Stimulated activated naive CD8-positive, alpha-beta T cell treated with anti-CD3 and anti-CD28 coated beads, Interleukin-15, amount 100 ng/mL, for 72 hours (primary cell): Measurements from ENCODE around the gene TYW1B.
"Not testable (repeated sequence)": the region's sequence is repeated elsewhere in the genome, so short reads cannot be mapped to it uniquely, and the experiment has no call there.

ENCODE experiments used
- ATAC-seq: fragments of 150-1000 bp; cut with Tn5 transposase; 2 replicates; pipeline ENCODE4 v1.10.0; 2021; ENCODE audit warnings: mild to moderate bottlenecking, moderate library complexity
- DNase-seq, 2 donors: peaks; one replicate each; pipeline ENCODE4 v3.0.0; 2021 to 2022
- H3K27ac Mint-ChIP-seq, 2 donors: one replicate each; pipeline ENCODE4 v1.8.0; 2022; ENCODE audit warnings: mild to moderate bottlenecking in 2 of 2, mixed read lengths in 2 of 2, moderate library complexity in 2 of 2
- H3K27me3 Mint-ChIP-seq: one replicate; pipeline ENCODE4 v1.8.0; 2022; ENCODE audit warnings: mixed read lengths
- H3K4me1 Mint-ChIP-seq: one replicate; pipeline ENCODE4 v1.8.0; 2022; ENCODE audit warnings: mild to moderate bottlenecking, mixed read lengths
- H3K4me3 Mint-ChIP-seq, 2 donors: one replicate each; pipeline ENCODE4 v1.8.0; 2022; ENCODE audit warnings: mild to moderate bottlenecking in 2 of 2, mixed read lengths in 2 of 2, moderate library complexity in 1 of 2
- H3K9me3 Mint-ChIP-seq, 2 donors: one replicate each; pipeline ENCODE4 v1.8.0; 2022; ENCODE audit warnings: mixed read lengths in 2 of 2

The TYW1B gene

GRCh38 chr7:72790048-72790697 is 37.8 kb downstream of the TYW1B start:
- ATAC-seq, result not testable (repeated sequence)

GRCh38 chr7:72785166-72785955 is 42.6 kb downstream of the TYW1B start:
- peak overlapping the region in 1 of 2 donors; percentile 15 for H3K27ac Mint-ChIP-seq
- no peaks in the 10 kb centered on the region for H3K27me3 Mint-ChIP-seq
- H3K4me1 Mint-ChIP-seq, result no peaks in the 10 kb centered on the region
- H3K4me3 Mint-ChIP-seq, result no peak overlapping the region
- no peak for ATAC-seq
- DNase-seq, result no peak
- H3K9me3 Mint-ChIP-seq, result no peaks in the 10 kb centered on the region

More at GRCh38 chr7:72790048-72790697, 37.8 kb downstream of the TYW1B start:
- H3K27ac Mint-ChIP-seq, H3K27me3 Mint-ChIP-seq, H3K4me3 Mint-ChIP-seq, H3K9me3 Mint-ChIP-seq, H3K4me1 Mint-ChIP-seq, DNase-seq: not testable (repeated sequence)

GRCh38 chr7:72783601-72784370 is 44.2 kb downstream of the TYW1B start:
- not testable (repeated sequence) for H3K9me3 Mint-ChIP-seq, H3K4me3 Mint-ChIP-seq, DNase-seq, ATAC-seq, H3K4me1 Mint-ChIP-seq, H3K27me3 Mint-ChIP-seq, H3K27ac Mint-ChIP-seq

GRCh38 chr7:72781631-72782030 is 46.4 kb downstream of the TYW1B start:
- Mint-ChIP-seq H3K27ac (no peak overlapping the region), H3K27me3 (no peaks in the 10 kb centered on the region), H3K9me3 (no peaks in the 10 kb centered on the region), H3K4me1 (no peaks in the 10 kb centered on the region), H3K4me3 (no peak overlapping the region)
- DNase-seq (no peak), ATAC-seq (no peak)

GRCh38 chr7:72781161-72781560 is 46.8 kb downstream of the TYW1B start:
- peaks cover 0 to under 1% of the 10 kb centered on the region in 2 donors for H3K9me3 Mint-ChIP-seq
- H3K27ac Mint-ChIP-seq, result no peak overlapping the region
- no peak for DNase-seq
- H3K4me1 Mint-ChIP-seq, result no peaks in the 10 kb centered on the region
- H3K27me3 Mint-ChIP-seq, result no peaks in the 10 kb centered on the region
- ATAC-seq, result no peak
- no peak overlapping the region for H3K4me3 Mint-ChIP-seq

DNA sequence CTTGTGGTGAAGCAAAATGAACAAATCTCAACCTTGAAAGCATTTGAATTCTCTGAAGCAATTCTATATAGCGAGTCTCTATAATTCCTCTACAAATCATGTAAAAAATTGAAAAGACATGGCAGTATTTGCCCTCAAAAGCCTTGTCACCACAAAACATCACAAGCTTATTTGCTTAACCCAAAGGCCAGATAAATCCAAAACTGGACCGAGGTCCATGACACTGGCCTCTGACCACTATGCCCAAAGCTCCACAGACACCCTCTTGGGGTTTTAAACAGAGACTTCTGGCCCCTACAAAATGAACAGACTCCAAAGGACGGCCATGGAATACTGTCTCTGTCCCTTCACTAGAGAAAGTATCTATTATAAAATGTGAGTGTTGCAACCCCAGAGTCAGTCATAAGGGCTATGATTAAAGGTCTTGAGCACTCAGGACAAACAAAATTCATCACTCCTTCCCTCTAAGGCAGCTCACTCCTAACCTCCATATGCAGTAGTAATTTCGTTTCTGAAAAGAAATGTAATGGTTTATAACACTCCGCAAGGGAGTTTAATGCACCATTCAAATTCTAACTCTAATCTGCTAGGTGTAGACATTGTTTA is 47.6 kb downstream of the TYW1B start:
- ATAC-seq, H3K27ac Mint-ChIP-seq, H3K4me1 Mint-ChIP-seq, DNase-seq, H3K27me3 Mint-ChIP-seq, H3K4me3 Mint-ChIP-seq, H3K9me3 Mint-ChIP-seq: not testable (repeated sequence)

DNA sequence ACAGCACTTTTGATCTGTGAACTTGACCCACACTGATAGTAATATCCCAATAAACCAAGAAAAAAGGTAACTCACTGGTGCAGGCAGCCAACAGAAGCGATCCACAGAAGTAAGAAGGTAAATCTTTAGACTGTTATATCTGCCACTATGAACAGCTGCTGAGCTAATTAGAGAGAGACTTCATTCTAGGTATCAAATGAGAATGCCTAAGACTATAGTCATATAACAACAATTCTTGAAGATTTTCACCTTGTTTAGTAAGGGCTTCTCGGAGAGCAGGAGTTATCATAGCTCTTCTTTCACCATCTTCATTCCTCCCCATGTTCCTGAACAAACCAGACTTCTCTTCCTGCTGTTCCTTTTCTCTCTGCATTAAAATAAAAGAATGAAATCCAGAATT is 50.8 kb downstream of the TYW1B start:
- DNase-seq, result not testable (repeated sequence)

DNA sequence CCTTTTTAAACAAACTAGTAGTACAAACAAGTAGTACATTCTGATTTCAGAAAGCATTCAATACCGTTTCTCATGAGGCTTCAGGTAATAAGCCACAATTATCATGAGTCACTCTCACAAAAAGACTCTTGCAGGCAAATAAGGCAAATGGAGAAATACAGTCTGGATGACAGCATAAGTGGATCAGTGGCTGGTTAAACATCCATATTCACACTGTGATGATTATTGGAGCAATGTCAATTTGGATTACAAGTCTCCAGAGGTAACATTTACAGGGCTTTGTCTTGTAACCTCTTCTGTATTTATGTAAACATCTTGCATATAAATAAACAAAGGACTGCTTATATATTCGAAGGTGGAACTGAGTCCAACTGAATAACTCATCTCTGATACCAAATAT is 55.4 kb downstream of the TYW1B start:
- peaks cover 2 to 13% of the 10 kb centered on the region in 2 donors for H3K9me3 Mint-ChIP-seq
- H3K27me3 Mint-ChIP-seq, H3K27ac Mint-ChIP-seq, DNase-seq, H3K4me1 Mint-ChIP-seq, ATAC-seq, H3K4me3 Mint-ChIP-seq: not testable (repeated sequence)

More for the DNA sequence above, 50.8 kb downstream of the TYW1B start:
- ATAC-seq, H3K27me3 Mint-ChIP-seq, H3K4me1 Mint-ChIP-seq, H3K4me3 Mint-ChIP-seq, H3K27ac Mint-ChIP-seq: not testable (repeated sequence)
- H3K9me3 Mint-ChIP-seq, result peaks cover 0 to 13% of the 10 kb centered on the region in 2 donors

GRCh38 chr7:72766994-72767393 is 61.0 kb downstream of the TYW1B start:
- not testable (repeated sequence) for H3K4me3 Mint-ChIP-seq, H3K9me3 Mint-ChIP-seq, ATAC-seq, H3K4me1 Mint-ChIP-seq, DNase-seq, H3K27ac Mint-ChIP-seq, H3K27me3 Mint-ChIP-seq

GRCh38 chr7:72760602-72761001 is 67.4 kb downstream of the TYW1B start:
- no peak for ATAC-seq
- Mint-ChIP-seq H3K27me3 (no peaks in the 10 kb centered on the region), H3K27ac (no peak overlapping the region)

DNA sequence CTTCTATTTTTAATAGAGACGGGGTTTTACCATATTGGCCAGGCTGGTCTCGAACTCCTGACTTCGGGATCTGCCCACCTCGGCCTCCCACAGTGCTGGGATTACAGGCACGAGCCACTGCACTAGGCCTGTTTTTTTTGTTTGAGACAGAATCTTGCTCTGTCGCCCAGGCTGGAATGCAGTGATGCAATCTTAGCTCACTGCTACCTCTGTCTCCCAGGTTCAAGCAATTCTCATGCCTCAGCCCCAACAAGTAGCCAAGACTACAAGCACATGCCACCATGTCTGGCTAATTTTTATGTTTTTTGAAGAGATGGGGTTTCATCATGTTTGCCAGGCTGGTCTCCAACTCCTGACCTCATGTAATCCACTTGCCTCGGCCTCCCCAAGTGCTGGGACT is 73.7 kb downstream of the TYW1B start:
- H3K27ac Mint-ChIP-seq, result no peak overlapping the region
- ATAC-seq (no peak), DNase-seq (no peak)
- no peak overlapping the region for H3K4me3 Mint-ChIP-seq
- no peaks in the 10 kb centered on the region for H3K4me1 Mint-ChIP-seq
- peaks cover 0 to 5% of the 10 kb centered on the region in 2 donors for H3K9me3 Mint-ChIP-seq
- no peaks in the 10 kb centered on the region for H3K27me3 Mint-ChIP-seq

More at GRCh38 chr7:72760602-72761001, 67.4 kb downstream of the TYW1B start:
- Mint-ChIP-seq H3K4me3 (no peak overlapping the region), H3K9me3 (peaks cover 0 to 6% of the 10 kb centered on the region in 2 donors), H3K4me1 (no peaks in the 10 kb centered on the region)
- DNase-seq, result no peak

GRCh38 chr7:72753781-72754180 is 74.2 kb downstream of the TYW1B start:
- H3K27ac Mint-ChIP-seq, result no peak overlapping the region
- H3K4me1 Mint-ChIP-seq, result no peaks in the 10 kb centered on the region
- ATAC-seq, result no peak
- H3K9me3 Mint-ChIP-seq, result peaks cover 0 to 5% of the 10 kb centered on the region in 2 donors
- no peaks in the 10 kb centered on the region for H3K27me3 Mint-ChIP-seq
- no peak overlapping the region for H3K4me3 Mint-ChIP-seq
- no peak for DNase-seq

DNA sequence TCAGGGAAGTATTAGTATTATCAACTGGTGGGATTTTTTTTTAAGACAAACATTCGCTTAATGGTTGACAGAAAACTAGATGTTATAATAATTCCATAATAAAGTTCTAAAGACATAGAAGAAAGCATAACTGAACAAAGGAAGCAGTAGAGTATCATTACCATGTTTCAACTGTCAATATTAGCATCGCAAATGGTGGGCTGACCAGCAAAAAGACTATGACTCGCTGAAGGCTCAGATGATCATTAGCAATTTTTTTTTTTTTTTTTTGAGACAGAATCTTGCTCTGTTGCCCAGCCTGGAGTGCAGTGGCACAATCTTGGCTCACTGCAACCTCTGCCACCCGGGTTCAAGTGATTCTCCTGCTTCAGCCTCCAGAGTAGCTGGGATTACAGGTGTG is 74.8 kb downstream of the TYW1B start:
- not testable (repeated sequence) for ATAC-seq, H3K9me3 Mint-ChIP-seq, H3K27me3 Mint-ChIP-seq, DNase-seq, H3K27ac Mint-ChIP-seq, H3K4me1 Mint-ChIP-seq, H3K4me3 Mint-ChIP-seq

DNA sequence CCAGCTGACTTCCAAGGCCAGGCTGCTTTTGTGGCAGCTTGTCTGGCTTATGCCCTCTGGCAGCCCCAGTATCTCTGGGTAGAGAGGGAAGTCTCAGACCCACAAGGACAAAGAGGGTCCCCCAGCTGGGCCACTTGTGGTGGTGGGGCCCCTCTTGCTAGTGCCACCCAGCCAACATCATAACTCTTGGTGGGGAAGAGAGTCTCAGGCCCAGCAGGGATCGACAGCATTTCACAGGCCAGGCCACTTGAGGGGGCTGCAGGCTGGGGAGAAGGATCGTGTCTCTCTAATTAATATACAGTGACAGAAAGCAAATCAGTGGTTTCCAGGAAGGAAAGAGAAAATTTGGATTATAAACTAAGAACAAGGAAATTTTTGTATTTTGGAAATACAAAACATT is 76.0 kb downstream of the TYW1B start:
- H3K9me3 Mint-ChIP-seq, result peaks cover 5 to 7% of the 10 kb centered on the region in 2 donors
- DNase-seq (no peak), ATAC-seq (no peak)
- H3K27ac Mint-ChIP-seq, result no peak overlapping the region
- H3K4me3 Mint-ChIP-seq, result no peak overlapping the region
- no peaks in the 10 kb centered on the region for H3K4me1 Mint-ChIP-seq
- H3K27me3 Mint-ChIP-seq, result no peaks in the 10 kb centered on the region

GRCh38 chr7:72751378-72751777 is 76.6 kb downstream of the TYW1B start:
- no peak overlapping the region for H3K4me3 Mint-ChIP-seq
- DNase-seq, result no peak
- no peaks in the 10 kb centered on the region for H3K27me3 Mint-ChIP-seq
- peaks cover 5 to 7% of the 10 kb centered on the region in 2 donors for H3K9me3 Mint-ChIP-seq
- H3K4me1 Mint-ChIP-seq, result no peaks in the 10 kb centered on the region
- no peak overlapping the region for H3K27ac Mint-ChIP-seq
- ATAC-seq, result no peak
